GM18502 (cell line): Measurements from ENCODE around the gene MBD3L1.

Source experiments
- ATAC-seq: cut with Tn5 transposase; IDR thresholded peaks from one replicate; pipeline ENCODE4 v1.9.1; 2021; ENCODE audit warnings: mild to moderate bottlenecking; ENCODE audit not compliant: unreplicated experiment, poor library complexity

Gene MBD3L1

GRCh38 chr19:8832132-8833021 lies at the start of gene MBD3L1, which contains the start of gene ZNF558:
TSS of gene MBD3L1 (plus strand) at chr19:8832377. CDS start at chr19:8842679, 10,302 bp downstream.
TSS of gene ZNF558 (minus strand) at chr19:8832304. CDS start at chr19:8822659, 9,645 bp downstream.
- ATAC-seq, result peak; percentile 88

DNA sequence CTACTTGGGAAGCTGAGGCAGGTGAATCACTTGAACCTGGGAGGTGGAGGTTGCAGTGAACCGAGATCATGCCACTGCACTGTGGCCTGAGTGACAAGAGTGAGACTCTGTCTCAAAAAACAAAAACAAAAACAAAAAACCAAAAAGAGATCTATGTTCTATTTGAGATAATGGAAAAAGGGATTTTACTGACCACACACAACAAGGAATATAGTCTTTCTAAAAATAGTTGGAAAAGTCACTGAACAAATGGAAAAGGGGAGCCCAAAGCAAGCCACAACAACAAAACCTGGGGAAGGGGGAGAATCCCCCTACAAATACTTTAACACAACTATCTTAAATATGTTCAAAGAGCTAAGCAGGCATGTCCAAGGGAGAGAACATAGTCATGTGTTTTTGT lies 37.4 kb upstream of the MBD3L1 start:
- ATAC-seq, result no peak

DNA sequence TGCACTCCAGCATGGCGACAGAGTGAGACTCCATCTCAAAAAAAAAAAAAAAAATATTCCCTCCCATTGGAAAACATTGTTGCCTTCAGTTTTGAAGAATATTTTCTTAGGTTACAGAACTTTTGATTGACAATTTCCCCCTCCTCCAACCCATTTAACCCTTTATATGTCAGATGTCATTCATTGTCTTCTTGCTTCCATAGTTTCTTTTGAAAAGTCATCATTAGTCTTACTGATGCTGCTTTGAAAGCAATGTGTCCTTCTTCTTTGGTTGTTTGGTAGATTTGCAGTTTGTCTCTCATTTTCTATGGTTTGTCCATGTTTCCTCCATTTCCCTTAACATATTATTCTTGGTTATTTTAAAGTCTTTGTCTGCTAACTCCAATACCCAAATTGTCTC lies 25.5 kb upstream of the MBD3L1 start:
- ATAC-seq, result no peak

GRCh38 chr19:8811315-8812172 lies 20.6 kb upstream of the MBD3L1 start:
- ATAC-seq, result no peak

DNA sequence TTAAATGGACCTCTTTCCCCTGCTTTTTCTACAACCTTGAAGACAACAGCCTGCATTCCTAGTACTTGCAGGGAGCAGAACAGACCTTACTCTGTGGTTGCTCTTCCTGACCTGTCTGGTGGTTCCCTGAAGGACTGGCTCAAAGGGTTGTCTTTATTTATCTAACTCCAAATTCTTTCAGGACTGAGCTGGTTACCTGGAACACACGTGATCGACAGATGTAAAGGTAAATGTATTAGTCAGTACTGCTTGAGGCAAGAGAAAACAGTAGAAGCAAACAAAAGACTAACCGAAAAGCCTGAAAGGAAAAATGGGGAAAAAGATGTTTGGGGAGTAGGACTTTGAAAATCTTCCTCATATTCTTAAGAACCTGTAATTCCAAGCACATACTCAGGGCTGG lies 18.0 kb upstream of the MBD3L1 start:
- ATAC-seq, result no peak

DNA sequence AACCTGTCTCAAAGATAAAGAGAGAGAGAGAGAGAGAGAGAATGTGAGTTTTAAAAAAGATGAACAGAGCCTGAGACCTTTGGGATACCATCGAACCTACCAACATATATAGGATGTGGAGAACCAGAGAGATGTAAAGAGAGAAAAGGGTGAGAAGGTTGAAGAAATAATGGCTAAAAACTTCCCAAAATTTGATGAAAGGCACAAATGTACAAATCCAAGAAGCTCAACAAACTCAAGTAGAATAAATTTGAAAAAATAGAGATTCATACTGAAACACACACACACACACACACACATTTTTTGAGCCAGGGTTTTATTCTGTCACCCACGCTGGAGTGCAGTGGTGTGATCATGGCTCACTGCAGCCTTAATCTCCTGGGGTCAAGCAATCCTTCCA lies 16.4 kb upstream of the MBD3L1 start:
- ATAC-seq, result no peak

DNA sequence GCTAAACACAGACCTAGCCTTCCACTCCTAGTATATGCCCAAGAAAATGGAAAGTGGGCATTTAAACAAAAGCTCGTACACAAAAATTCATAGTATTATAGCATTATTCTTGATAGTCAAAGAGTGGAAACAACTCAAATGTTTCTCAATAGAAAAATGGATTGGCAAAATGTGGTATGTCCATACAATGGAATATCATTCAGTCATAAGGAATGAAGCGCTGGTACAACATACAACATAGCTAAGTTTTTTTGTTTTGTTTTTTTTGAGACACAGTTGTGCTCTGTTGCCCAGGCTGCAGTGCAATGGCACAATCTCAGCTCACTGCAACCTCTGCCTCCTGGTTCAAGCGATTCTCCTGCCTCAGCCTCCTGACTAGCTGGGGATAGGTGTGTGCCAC lies 11.9 kb upstream of the MBD3L1 start:
- no peak for ATAC-seq

GRCh38 chr19:8821748-8822241 lies 10.4 kb upstream of the MBD3L1 start:
- no peak for ATAC-seq

DNA sequence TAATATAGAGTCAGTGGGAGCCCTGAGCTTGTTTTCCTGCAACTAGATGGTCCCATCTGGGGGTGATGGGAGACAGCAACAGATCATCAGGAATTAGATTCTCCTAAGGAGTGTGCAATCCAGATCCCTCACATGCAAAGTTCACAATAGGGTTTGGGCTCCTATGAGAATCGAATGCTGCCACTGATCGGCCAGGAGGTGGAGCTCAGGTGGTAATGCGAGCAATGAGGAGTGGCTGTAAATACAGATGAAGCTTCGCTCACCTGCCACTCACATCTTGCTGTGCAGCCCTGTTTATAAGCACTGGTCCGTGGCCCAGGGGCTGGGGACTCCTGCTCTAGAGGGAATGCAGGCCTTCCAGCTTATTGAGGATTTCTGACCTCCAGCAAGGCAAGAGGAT lies 5.8 kb upstream of the MBD3L1 start:
- ATAC-seq, result no peak

DNA sequence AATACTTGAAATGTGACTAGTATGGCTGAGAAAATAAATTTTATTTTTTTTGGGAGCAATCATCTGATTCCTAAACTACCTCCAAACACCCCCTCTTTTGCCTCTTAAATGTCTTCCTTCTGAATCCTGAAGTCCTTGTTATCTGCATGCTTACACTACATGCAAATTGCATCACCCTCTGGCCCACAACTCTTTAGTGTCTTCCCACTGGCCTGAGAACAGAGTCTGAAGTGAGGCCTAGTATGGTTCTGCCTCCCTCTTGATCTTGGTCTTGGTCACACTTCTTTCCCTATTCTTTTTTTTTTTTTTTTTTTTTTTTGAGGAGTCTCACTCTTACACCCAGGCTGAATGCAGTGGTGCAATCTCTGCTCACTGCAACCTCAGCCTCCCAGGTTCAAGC lies 4.9 kb upstream of the MBD3L1 start:
- no peak for ATAC-seq

- no peak for ATAC-seq
Measured at GRCh38 chr19:8831373-8831772, 804 bp upstream of the MBD3L1 start.

- ATAC-seq, result peak; percentile 15
Measured at GRCh38 chr19:8831832-8832131, 395 bp upstream of the MBD3L1 start.

- no peak for ATAC-seq
Measured at GRCh38 chr19:8835446-8835845, 3.3 kb downstream of the MBD3L1 start.

DNA sequence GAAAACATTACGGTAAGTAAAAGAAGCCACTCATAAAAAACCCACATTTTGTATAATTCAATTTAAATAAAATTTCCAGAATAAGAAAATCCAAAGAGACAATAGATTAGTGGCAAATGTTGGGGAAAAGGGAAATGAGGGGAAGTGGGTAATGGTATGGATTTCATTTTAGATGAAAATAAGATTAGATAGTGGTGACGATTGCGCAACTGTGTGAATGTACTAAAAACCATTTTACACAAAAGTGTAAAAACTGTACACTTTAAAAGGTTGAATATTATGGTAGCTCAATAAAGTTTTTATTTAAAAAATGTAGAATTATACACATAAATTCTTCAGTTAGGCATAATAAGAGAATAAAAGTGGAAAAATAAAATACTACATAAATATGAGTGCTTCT lies 3.7 kb downstream of the MBD3L1 start:
- no peak for ATAC-seq

GRCh38 chr19:8840708-8841107 lies 8.5 kb downstream of the MBD3L1 start:
- no peak for ATAC-seq

DNA sequence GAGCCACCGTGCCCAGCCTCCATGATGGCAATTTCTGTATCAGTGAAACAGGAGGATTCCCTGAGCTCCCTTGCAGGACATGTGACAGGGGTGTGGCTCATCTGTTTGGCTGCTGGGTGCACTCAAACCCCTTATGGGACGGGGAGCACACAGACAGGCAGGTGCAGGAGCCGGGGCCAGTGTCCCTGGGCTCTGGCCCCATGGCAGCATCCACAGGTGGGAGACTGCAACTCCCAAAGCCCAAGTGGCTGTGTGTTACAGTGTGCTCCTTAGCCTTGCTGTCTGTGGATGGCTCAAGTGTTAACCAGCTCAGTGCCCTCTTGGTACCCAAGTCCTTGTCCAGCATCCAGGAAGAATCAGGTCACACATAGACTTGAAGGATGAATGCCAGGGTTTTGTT lies 14.6 kb downstream of the MBD3L1 start:
- no peak for ATAC-seq

GRCh38 chr19:8849232-8849631 lies 17.1 kb downstream of the MBD3L1 start:
- no peak for ATAC-seq

GRCh38 chr19:8850488-8850887 lies 18.3 kb downstream of the MBD3L1 start:
- ATAC-seq, result no peak

- no peak for ATAC-seq
Measured at GRCh38 chr19:8858260-8858659, 26.1 kb downstream of the MBD3L1 start.

DNA sequence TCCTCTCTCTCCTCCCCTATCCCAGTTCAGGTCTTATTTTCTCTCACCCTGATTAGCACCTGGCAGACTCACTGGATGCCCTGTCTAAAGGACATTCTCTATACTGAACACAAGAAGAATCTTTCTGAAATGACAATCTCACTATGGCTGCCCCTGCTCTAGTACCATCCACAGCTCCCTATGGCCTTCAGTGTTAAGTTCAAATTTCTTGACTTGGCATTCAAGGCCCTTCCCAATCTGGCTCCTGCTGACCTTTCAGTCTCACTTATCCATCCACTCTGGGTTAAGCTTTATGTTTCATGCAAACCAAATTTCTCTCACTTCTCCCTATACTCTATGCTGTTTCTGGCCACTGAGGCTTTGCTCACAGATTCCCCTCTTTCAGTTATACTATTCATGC lies 34.2 kb downstream of the MBD3L1 start:
- no peak for ATAC-seq
